Keratinocyte (primary cell): ENCODE measurements around the gene CYP26C1. TPM values are rescaled to one million over a fixed set of nuclear protein-coding genes. Genes with fewer than 3 reads are reported as not detected.

Experiments
- DNase-seq: peaks from one replicate; pipeline ENCODE4 v3.0.0-alpha.2; 2011; ENCODE audit warnings: low read depth, missing footprints, low spot score
- FAIRE-seq: peaks from 2 replicates; lab custom pipeline; 2011; peaks lifted over from hg19 to GRCh38; lab: Jason Lieb, UNC
- H2AFZ ChIP-seq: 2 replicates; pipeline ENCODE4 v1.6.0; 2012; ENCODE audit warnings: low read length, control low read depth, inconsistent platforms; ENCODE audit not compliant: control insufficient read depth
- H3K27ac ChIP-seq: 2 replicates; pipeline ENCODE4 v1.5.1; 2011; ENCODE audit warnings: low read length; ENCODE audit not compliant: control insufficient read depth, insufficient read depth
- H3K27me3 ChIP-seq: 3 replicates; pipeline ENCODE4 v1.6.0; 2011; ENCODE audit warnings: low read length; ENCODE audit not compliant: control insufficient read depth, insufficient read depth; ENCODE audit errors: extremely low read depth
- H3K36me3 ChIP-seq, 2 experiments: 2 replicates in 1 of 2; 3 replicates in 1 of 2; pipeline ENCODE4 v1.5.1; 2011; ENCODE audit warnings: low read length in 2 of 2, mild to moderate bottlenecking in 1 of 2; ENCODE audit not compliant: control insufficient read depth in 2 of 2, insufficient read depth in 2 of 2; ENCODE audit errors: extremely low read depth in 1 of 2
- H3K4me1 ChIP-seq: 3 replicates; pipeline ENCODE4 v1.5.1; 2011; ENCODE audit warnings: low read length; ENCODE audit not compliant: control insufficient read depth, insufficient read depth; ENCODE audit errors: extremely low read depth
- H3K4me2 ChIP-seq: 3 replicates; pipeline ENCODE4 v1.6.0; 2011; ENCODE audit warnings: low read depth, low read length; ENCODE audit not compliant: control insufficient read depth, insufficient read depth; ENCODE audit errors: extremely low read depth
- H3K4me3 ChIP-seq, 3 experiments: fragments of 200-600 bp in 1 of 3; sonication (generic) in 1 of 3; 2 replicates in 2 of 3; 3 replicates in 1 of 3; pipeline ENCODE4 v1.5.1; 2011 to 2016; ENCODE audit warnings: low read length in 3 of 3, mild to moderate bottlenecking in 3 of 3, control low read depth in 2 of 3, inconsistent platforms in 1 of 3, low read depth in 1 of 3, mixed read lengths in 1 of 3, mixed run types in 1 of 3, moderate library complexity in 1 of 3; ENCODE audit not compliant: control insufficient read depth in 2 of 3, insufficient read depth in 2 of 3; ENCODE audit errors: extremely low read depth in 1 of 3
- H3K79me2 ChIP-seq: 2 replicates; pipeline ENCODE4 v1.6.0; 2012; ENCODE audit warnings: low read length; ENCODE audit not compliant: control insufficient read depth, insufficient read depth
- H3K9ac ChIP-seq: 3 replicates; pipeline ENCODE4 v1.6.0; 2011; ENCODE audit warnings: low read length; ENCODE audit not compliant: control insufficient read depth, insufficient read depth; ENCODE audit errors: extremely low read depth
- H3K9me1 ChIP-seq: 3 replicates; pipeline ENCODE4 v1.6.0; 2011; ENCODE audit warnings: low read length; ENCODE audit not compliant: control insufficient read depth, insufficient read depth; ENCODE audit errors: extremely low read depth
- H3K9me3 ChIP-seq: 2 replicates; pipeline ENCODE4 v1.5.1; 2012; ENCODE audit warnings: low read depth, low read length; ENCODE audit not compliant: control insufficient read depth
- H4K20me1 ChIP-seq: 3 replicates; pipeline ENCODE4 v1.6.0; 2011; ENCODE audit warnings: low read length; ENCODE audit not compliant: control insufficient read depth, insufficient read depth; ENCODE audit errors: extremely low read depth
- CTCF ChIP-seq, 3 experiments: IDR thresholded peaks in 1 of 3; conservative IDR thresholded peaks in 1 of 3; optimal IDR thresholded peaks in 1 of 3; 2 replicates in 2 of 3; 3 replicates in 1 of 3; pipeline versions ENCODE3 to v1.5.1; 2011; ENCODE audit warnings: low read length in 3 of 3, mild to moderate bottlenecking in 3 of 3, moderate library complexity in 2 of 3, control low read depth in 1 of 3, inconsistent platforms in 1 of 3; ENCODE audit not compliant: insufficient read depth in 2 of 3; ENCODE audit errors: extremely low read depth in 1 of 3
- EZH2 ChIP-seq: IDR thresholded peaks from one replicate; pipeline ENCODE4 v1.6.1; 2012; ENCODE audit warnings: inconsistent platforms, mild to moderate bottlenecking, low read length, moderate library complexity
- dilution Hi-C: fragments of 300-500 bp; cut with MboI; formaldehyde crosslinking; loops from one replicate; pipeline ENCODE4 v1.7.0; 2020; ENCODE audit warnings: low sequenced_read_pairs; ENCODE audit not compliant: extremely low pct_ligation_motif_present
- polyA plus RNA-seq, 5 experiments: library from polyadenylated mRNA; depleted of rRNA in 3 of 5; stranded (reverse) in 3 of 5; stranded (forward) in 1 of 5; unstranded in 1 of 5; fragments of >200 nt; gene quantifications; 1 replicate in 1 of 5; 2 replicates in 3 of 5; 3 replicates in 1 of 5; pipeline versions ENCODE4 v1.2.1 to v1.2.3, GENCODE V29; 2011 to 2012; ENCODE audit warnings: missing spikeins in 2 of 5, low read depth in 1 of 5, low replicate concordance in 1 of 5

CYP26C1 gene
- polyA plus RNA-seq, 1 donor (not counting 4 experiments of a cell fraction or from before 2014, with no cell fraction given): not detected

GRCh38 chr10:93088466-93088865, 27.9 kb downstream of the CYP26C1 start:
- Histone ChIP-seq H3K36me3 (no peaks in the 10 kb centered on the region), H3K79me2 (no peaks in the 10 kb centered on the region), H3K4me2 (no peak overlapping the region), H3K27ac (no peak overlapping the region), H3K9ac (no peak overlapping the region), H3K4me3 (no peak overlapping the region), H4K20me1 (no peaks in the 10 kb centered on the region), H2AFZ (no peak overlapping the region), H3K9me3 (no peaks in the 10 kb centered on the region), H3K27me3 (peaks cover 7% of the 10 kb centered on the region), H3K9me1 (no peaks in the 10 kb centered on the region), H3K4me1 (no peaks in the 10 kb centered on the region)
- DNase-seq (no peak), FAIRE-seq (no peak)
- dilution Hi-C loops: no loop called here
- TF ChIP-seq EZH2: no peak
- TF ChIP-seq CTCF (optimal IDR thresholded peaks at IDR 0.05 in 1 of 3, IDR thresholded peaks at IDR 0.05 in 1 of 3, conservative IDR thresholded peaks at IDR 0.05 in 1 of 3; ENCODE audit: extremely low read depth in 1 of 3, insufficient read depth in 2 of 3, low read length in 3 of 3): no peak

DNA sequence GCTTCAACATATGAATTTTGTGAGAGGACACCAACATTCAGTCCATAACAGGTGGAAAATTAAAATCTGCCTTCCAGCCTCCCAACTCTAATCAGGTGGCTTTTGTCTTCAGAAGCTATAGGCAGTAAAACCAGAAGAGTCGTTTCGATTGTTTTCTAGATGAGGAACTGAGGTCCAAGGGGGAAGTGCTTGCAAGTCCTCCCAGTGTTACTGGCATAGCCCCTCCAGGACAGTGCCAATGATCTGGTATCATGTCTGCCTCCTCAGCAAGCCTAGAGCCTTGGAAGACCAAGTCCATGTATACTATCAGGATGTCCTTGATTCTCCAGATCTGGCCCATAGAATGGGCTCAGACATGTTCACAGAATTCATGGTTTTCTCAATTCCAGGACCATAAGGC, 30.0 kb downstream of the CYP26C1 start:
- Histone ChIP-seq H4K20me1 (no peaks in the 10 kb centered on the region), H3K27me3 (peaks cover 7% of the 10 kb centered on the region), H2AFZ (no peak overlapping the region), H3K36me3 (no peaks in the 10 kb centered on the region), H3K79me2 (no peaks in the 10 kb centered on the region), H3K4me3 (no peak overlapping the region), H3K9ac (no peak overlapping the region), H3K4me1 (no peaks in the 10 kb centered on the region), H3K9me1 (no peaks in the 10 kb centered on the region), H3K9me3 (no peaks in the 10 kb centered on the region), H3K4me2 (no peak overlapping the region), H3K27ac (no peak overlapping the region)
- no peak for TF ChIP-seq CTCF (optimal IDR thresholded peaks at IDR 0.05 in 1 of 3, IDR thresholded peaks at IDR 0.05 in 1 of 3, conservative IDR thresholded peaks at IDR 0.05 in 1 of 3; ENCODE audit: extremely low read depth in 1 of 3, insufficient read depth in 2 of 3, low read length in 3 of 3)
- TF ChIP-seq EZH2: no peak
- dilution Hi-C loops: no loop called here
- DNase-seq (no peak), FAIRE-seq (no peak)
